NCI-H2196 (cell line): Measurements from ENCODE around the gene RANBP17.
"Not testable (repeated sequence)": the region's sequence is repeated elsewhere in the genome, so short reads cannot be mapped to it uniquely, and the experiment has no call there.

Experiments
- DNase-seq: peaks from one replicate; lab custom pipeline; 2025; ENCODE audit not compliant: unreplicated experiment; lab: John Stamatoyannopoulos, UW

Gene RANBP17

DNA sequence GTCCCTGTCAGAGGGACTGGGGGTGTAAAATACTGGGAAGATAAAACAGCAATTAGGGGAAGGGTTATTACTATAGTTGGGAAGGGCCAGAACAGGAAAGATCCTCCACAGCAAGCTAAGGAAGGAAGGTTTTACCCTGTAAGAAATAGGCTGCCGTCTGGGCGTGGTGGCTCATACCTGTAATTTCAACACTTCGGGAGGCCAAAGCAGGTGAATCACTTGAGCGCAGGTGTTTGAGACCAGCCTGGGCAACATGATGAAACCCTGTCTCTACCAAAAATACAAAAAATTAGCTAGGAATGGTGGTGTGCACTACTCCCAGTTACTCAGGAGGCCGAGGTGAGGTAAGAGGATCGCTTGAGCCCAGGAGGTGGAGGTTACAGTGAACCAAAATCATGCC, 282.1 kb downstream of the RANBP17 start:
- DNase-seq, result no peak

DNA sequence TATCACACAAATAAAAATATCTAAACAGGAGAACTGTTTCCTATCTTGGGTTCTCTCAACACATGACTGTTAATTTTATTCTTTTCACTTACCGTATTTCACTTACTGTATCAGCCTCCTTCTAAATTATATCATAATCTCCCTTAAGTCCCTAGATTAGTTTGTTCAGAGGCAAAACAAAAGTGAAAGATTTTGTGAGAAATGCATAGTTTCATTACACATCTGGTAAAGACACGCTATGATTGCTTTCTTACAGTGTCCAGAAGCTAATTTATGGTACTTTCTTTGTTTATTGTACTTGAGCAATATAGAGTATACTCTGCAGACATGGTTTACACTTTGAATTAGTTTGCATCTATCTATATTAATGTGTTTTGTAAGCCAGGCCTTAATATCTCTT, 287.5 kb downstream of the RANBP17 start:
- DNase-seq, result no peak

DNA sequence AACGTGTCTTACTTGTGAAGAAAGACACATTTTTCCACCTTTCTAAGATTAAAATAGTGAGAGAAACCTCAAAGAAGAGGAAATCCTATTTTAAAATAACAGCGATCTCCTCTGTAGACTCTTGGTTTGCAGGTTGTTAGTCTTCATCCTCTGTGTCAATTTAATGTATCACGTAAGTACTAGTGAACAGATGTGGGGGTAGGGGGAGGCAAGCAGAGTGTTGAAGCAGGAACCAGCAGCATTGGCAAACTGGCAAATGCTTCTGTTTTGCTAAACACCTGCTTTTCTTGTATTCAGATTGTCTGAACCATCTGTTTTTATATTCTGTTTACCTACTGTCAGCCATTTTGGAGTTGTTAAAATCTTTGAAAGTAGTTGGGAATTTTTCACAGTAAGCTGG, 288.0 kb downstream of the RANBP17 start:
- DNase-seq, result no peak

DNA sequence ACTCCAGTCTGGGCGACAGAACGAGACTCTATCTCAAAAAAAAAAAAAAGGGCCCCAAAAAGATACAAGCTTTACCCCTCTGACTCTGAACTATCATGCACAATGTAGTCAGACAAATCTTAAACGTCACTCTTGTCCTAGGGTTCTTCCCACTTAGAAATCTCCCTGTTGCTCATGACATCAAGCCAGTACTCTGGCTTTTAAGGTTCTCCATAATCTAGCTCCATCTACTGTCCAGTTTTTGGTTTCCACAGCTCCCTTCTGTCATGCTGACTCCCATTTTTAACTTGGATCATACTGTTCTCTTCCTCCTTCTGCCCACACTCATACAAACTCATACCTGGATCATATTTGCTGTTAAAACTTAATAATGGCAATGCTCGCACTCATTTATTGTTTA, 290.6 kb downstream of the RANBP17 start:
- no peak for DNase-seq

DNA sequence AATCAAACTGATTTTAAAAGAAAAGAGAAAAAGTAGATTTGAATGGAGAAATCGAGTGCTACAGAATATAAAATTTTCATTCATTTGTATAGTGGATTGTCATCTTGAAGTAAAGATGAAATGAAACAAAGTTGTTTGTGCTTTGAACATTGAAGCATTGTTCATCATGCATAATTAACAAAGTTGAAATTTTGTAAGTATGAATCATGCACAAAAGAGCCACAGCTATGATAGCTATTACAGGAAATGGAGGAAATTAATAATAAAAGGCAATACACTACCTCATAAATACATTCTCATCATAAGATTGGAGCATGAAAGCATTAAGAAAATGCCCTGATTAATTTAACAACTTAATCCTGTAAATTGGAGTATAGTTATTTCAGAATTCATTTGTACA, 293.8 kb downstream of the RANBP17 start:
- DNase-seq, result no peak

DNA sequence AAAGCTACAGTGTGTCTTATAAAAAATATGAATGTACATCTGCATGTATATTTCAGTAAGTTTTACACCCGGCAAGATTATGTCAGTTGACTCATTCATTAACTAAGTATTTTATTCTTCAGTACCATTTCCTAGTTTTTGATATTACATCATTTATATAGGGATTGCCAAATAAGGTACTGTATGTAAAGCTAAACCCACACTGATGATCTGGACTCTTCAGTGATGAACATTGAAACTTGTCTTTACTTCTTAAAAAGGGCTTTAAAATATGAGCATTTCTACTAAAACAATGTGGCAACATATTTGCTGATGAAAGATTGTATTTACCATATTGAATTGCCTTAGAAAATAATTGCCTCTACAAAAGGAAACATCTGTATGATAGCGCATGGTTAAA, 295.5 kb downstream of the RANBP17 start:
- no peak for DNase-seq

DNA sequence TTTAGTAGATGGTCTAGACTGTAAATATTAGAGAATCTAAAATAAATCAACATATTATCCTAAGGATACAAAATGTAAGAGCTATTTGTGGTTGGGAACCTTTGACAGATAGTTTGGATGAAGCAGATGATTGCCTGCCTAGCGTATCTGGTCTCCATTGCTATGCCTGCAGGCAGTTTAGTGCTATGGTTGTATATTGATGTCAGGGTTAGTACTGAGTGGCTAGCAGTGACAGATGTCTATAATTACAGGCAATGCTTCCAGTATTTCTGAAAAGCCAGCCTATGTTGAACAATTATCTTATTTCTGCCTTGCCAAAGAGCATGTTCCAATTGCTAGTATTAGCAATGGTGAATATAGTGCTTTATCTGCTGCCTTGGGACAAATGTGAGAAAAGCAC, 296.0 kb downstream of the RANBP17 start:
- no peak for DNase-seq

DNA sequence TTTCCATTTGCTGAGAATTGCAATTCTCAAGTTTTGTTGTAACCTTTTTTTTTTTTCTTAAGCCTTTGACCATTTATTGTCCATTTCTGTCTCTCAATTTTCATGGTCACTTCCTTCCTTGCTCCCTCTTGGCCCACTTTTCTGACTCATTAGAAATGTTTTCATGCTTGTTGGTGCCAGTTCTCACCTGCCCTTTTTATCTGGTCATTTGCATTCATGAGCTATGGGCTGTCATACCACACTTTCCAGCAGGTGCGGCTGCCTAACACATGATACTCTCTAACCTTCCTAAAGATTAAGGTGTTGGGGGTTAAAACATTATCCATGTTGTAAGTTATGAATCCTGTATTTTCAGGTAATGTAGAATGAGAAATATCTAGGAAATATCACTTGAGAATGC, 296.8 kb downstream of the RANBP17 start:
- peak; percentile 15 for DNase-seq

DNA sequence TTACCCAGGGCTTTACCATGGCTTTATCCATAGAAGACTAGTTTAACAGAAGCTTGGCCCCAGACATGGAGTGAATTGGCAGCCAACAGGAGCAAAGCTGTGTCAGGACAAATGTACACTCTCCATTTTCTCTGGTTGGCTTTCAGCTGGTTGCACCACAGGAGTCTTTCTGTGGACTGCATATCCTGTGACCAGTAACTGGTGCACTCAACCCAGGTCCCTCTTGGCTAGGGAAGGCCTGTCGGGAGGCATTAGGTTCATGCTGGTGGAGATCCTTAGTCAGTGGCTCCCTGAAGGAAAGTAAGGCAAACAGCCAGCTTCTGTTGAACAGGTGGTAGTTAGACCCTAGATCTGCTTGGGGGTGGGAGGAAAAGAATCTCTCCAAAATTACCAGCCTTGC, 300.3 kb downstream of the RANBP17 start:
- DNase-seq, result no peak

DNA sequence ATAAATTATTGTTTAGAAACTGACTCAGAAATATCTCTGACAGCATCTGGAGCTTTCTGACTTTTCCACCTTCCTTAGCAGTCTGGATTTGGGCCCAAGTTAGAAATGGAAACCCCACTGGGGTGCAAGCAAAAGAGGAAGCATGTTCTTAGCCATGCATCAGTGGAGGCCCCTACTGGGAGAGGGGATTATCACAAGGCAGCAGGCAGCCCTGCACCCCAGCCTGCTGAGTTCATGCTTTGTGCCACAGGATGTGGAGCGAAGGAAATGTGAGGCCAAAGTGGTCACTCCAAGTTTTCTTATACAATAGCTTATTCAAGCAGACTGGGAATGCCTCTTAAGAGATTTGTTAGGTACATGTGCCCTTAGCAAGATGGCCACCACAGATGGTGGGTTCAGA, 300.8 kb downstream of the RANBP17 start:
- DNase-seq, result no peak

DNA sequence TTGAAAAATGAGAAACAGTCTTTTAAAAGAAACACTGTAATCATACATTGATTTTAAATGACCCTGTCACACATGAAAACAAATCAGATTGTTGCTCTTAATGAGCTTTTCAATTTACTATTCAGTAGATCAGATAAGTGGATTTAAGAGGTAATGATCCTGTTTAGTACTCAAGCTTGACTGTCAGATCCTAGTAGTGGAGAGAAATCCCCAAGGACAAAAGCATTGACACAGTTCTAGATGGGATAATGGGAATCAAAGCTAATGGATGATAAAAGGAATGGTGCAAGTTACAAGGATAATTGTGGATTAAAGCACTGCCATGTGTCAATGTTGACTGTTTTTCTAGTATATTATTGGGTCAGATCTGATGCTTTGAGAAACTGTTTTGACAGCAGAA, 304.9 kb downstream of the RANBP17 start:
- DNase-seq, result no peak

DNA sequence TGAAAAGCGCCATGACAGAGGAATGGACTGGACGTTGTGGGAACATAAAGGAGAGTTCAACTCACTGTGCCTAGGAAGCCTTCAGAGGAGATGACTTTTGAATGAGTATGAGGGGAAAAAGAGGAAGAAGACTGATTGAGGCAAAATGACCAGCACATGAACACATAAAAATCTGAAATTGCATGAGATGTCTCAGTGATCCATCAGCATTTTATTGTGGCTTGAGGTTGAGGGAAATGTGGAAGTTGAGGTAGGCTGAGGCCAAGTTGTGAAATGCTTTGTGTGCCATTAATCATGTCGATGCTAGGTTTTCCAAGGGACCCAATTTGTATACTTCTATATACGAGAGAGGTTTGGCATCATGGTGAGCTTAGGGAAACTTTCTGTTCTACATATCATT, 306.4 kb downstream of the RANBP17 start:
- DNase-seq, result no peak

DNA sequence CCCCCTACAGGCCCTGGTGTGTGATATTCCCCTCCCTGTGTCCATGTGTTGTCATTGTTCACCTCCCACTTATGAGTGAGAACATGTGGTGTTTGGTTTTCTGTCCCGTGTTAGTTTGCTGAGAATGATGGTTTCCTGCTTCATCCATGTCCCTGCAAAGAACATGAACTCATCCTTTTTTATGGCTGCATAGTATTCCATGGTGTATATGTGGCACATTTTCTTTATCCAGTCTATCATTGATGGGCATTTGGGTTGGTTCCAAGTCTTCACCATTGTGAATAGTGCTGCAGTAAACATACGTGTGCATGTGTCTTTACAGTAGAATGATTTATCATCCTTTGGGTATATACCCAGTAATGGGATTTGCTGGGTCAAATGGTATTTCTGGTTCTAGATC, 313.1 kb downstream of the RANBP17 start:
- DNase-seq, result not testable (repeated sequence)

DNA sequence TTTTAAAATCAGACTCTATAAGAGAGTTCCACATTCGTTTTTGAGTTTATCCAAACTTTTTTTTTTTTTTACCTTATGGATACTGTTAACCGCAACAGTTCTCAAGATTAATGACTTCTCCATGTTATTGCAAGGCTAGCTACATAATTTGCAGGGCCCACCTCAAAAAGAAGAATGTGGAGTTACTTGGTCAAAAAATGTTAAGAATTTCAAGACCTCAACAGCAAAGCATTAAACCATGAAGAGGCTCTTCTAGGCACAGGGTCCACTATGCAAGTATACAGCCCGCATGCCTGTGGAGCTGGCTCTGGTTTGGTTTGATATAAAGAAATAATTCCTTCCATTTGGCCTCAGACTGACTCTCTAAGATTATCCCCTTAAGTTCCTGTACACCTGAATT, 313.9 kb downstream of the RANBP17 start:
- DNase-seq, result no peak

DNA sequence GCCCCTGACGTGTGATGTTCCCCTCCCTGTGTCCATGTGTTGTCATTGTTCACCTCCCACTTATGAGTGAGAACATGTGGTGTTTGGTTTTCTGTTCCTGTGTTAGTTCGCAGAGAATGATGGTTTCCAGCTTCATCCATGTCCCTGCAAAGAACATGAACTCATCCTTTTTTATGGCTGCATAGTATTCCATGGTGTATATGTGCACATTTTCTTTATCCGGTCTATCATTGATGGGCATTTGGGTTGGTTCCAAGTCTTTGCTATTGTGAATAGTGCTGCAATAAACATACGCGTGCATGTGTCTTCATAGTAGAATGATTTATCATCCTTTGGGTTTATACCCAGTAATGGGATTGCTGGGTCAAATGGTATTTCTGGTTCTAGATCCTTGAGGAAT, 316.4 kb downstream of the RANBP17 start:
- not testable (repeated sequence) for DNase-seq

DNA sequence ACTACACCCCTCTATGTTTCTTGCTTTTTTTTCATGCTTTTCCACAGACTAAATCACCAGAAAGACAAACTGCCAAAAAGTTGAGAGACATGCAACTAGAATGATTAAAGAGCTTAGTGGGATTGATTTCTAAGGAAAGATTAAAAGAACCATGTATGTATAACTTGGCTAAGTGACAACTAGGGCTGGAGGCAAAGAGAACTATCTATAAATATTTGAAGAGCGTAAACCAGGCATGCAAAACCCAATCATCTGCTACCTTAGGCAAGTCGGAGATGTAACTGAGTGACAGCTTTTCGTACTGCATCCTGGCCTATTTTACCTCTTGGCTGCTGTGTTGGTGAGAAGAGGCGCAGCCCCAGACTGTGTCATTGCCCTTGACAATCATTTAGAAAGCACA, 326.2 kb downstream of the RANBP17 start:
- DNase-seq, result no peak

DNA sequence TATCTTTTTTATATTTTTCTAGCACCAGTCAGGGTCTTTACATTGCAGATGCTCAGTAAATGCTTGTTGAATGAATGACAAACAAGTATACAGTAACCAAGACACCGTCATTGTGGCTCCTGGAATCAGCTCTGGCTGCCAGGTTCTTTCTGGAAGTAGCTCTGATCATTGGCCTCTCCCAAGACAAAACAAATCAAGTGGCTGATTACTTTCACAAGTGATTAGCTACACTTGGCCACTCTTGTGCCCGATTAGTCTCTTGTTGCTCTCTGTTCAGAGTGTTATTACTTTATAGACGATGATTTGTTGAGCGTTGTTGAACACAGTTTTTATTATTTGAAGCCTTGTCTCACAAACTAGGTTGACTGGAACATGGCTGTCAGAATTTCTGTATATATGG, 327.6 kb downstream of the RANBP17 start:
- no peak for DNase-seq

DNA sequence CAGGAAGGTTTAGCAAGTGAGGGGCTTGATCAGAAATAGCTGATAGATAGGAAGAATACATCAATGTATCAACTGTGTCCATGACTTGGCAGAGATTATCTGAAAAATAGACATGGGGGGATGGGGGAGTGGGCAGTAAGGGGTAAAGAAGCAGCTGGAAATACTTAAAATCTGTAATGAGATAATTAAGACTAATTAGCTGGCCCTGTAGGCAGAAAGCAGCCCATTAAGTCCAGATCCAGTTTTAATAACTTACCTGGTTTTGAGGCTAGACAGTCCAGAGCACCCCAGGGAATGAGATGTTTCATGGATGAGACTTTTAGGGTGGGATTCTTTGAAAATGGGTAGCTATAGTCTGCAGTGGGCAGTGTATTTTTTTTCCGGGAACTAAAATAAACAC, 330.3 kb downstream of the RANBP17 start:
- DNase-seq, result no peak

DNA sequence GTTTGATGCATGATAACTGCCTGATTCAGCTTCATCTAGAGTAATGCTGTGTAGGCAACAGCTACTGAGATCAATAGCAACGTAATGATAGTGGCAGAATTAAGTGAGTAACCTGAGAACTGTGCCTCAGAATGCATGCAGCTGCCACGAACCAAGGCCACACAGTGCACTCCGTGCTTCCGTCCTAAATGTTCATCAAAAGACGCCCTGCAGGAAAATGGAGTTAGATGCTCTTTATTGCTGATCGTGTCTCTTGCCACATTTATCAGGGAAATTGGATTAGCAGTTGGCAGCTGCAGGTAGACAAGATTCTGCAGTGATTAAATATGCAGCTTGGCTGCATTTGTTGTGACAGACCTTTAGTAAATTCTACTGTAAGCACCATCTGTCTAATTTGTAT, 339.5 kb downstream of the RANBP17 start:
- no peak for DNase-seq

DNA sequence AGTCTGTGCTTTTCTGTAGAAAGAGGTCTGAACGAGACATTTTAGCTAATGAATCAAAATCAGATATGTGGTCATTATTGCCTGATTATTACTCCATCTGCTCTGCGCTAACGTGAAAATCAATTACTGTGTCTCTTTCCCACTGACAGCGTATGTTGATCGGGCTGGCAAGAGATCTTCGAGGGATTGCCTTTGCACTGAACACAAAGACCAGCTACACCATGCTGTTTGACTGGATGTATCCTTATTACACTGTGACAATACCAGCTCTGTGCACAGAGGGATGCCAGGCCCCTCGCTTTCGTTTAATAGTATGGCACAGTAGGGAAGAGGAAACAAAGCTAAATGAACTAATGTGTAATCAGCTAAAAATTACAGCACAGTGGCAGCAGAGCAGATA, 343.6 kb downstream of the RANBP17 start:
- no peak for DNase-seq

DNA sequence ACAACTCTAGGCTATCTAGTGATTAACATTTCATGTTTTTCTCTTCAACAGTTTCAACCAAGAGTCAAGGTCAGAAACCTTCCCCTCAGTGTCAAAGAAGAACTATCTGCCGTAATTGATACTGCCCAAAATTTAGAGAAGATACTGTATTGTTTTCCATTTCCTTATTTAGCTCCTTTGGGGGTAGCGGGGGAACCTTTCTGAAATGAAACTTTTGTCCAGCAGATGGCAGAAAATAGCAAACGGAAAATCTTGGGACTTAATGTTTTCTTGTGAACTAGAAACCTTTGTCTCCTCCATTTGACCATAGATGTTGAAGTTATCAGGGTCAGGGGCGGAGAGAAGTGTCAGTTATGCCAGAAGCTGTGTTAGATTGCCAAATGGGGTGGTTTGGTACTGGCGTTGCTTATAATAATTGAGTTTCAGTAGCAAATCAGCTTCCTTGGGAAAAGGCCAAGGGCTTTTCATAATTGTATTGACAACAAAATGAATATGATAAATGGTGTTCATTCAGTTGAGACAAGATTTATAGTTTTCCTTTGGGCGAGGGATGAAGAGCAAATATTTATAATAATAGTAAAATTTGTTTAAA, 345.5 kb downstream of the RANBP17 start:
- DNase-seq, result peak; percentile 17

DNA sequence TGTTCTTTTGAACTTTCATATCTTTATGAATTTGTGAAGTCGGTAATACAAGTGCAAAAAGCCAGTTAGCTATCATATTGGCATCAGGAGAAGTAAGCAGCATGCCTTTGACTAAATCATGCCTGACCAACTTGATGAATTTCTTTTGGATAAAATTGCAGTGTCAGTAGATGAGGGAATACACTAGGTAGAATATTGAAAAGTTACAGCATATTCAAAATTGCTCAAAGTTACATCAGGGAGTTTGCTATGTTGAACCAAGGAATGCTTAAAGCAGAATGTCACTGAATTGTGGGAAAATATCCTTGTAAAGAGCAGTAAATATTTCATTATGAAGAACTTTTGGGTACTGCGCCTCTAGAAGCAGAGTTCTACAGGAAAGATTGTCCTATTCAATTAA, 360.1 kb downstream of the RANBP17 start:
- DNase-seq, result no peak

DNA sequence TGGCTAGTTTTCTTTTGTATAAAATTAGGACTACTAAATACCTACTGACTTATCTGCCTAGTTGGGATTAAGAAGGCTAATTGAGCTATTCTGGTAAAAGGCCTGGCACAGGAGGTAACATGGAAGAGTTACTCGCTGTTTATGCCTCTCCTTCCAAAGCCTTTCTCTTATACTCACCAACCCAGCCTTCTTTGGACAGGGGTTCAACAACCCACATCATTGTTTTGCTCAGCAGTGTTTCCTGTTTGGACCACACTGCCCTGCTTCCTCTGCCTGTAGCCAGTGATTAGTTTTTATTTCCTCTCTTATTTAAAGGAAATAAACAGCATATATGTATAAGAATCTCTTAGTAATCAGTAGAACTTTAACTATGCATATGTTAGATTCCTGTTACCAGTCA, 362.1 kb downstream of the RANBP17 start:
- no peak for DNase-seq
